Astrocyte (in vitro differentiated cells and primary cell): ENCODE measurements around the gene TRUB1. TPM values are rescaled to one million over a fixed set of nuclear protein-coding genes. Genes with fewer than 3 reads are reported as not detected.
"Not testable (repeated sequence)": the region's sequence is repeated elsewhere in the genome, so short reads cannot be mapped to it uniquely, and the experiment has no call there.

Experiments used
- DNase-seq: peaks from one replicate; pipeline ENCODE4 v3.0.0-alpha.2; 2010; ENCODE audit warnings: low read depth
- FAIRE-seq: peaks from 2 replicates; lab custom pipeline; 2011; peaks lifted over from hg19 to GRCh38; lab: Jason Lieb, UNC
- H2AFZ ChIP-seq: 2 replicates; pipeline ENCODE4 v1.6.0; 2012; ENCODE audit warnings: low read depth, low read length, inconsistent platforms
- H3K27ac ChIP-seq: 2 replicates; pipeline ENCODE4 v1.5.1; 2011; ENCODE audit warnings: low read depth, low read length, inconsistent platforms
- H3K27me3 ChIP-seq: 2 replicates; pipeline ENCODE4 v1.6.0; 2011; ENCODE audit warnings: low read length, inconsistent platforms; ENCODE audit not compliant: insufficient read depth
- H3K36me3 ChIP-seq: 2 replicates; pipeline ENCODE4 v1.5.1; 2011; ENCODE audit warnings: low read length, inconsistent platforms; ENCODE audit not compliant: insufficient read depth
- H3K4me1 ChIP-seq: 2 replicates; pipeline ENCODE4 v1.5.1; 2011; ENCODE audit warnings: low read length, inconsistent platforms; ENCODE audit not compliant: insufficient read depth
- H3K4me2 ChIP-seq: 2 replicates; pipeline ENCODE4 v1.6.0; 2012; ENCODE audit warnings: low read length, inconsistent platforms
- H3K4me3 ChIP-seq: 2 replicates; pipeline ENCODE4 v1.5.1; 2011; ENCODE audit warnings: low read depth, mild to moderate bottlenecking, low read length, inconsistent platforms; ENCODE audit not compliant: insufficient read depth
- H3K79me2 ChIP-seq: 2 replicates; pipeline ENCODE4 v1.6.0; 2012; ENCODE audit warnings: mild to moderate bottlenecking, low read length, inconsistent platforms; ENCODE audit not compliant: insufficient read depth
- H3K9ac ChIP-seq: 2 replicates; pipeline ENCODE4 v1.6.0; 2012; ENCODE audit warnings: mild to moderate bottlenecking, low read length, inconsistent platforms
- H3K9me3 ChIP-seq: 2 replicates; pipeline ENCODE4 v1.5.1; 2012; ENCODE audit warnings: low read depth, mild to moderate bottlenecking, low read length, inconsistent platforms; ENCODE audit not compliant: insufficient read depth
- H4K20me1 ChIP-seq: 2 replicates; pipeline ENCODE4 v1.6.0; 2012; ENCODE audit warnings: low read length, inconsistent platforms; ENCODE audit not compliant: insufficient read depth
- H3K27ac Mint-ChIP-seq: one replicate; pipeline ENCODE4 v1.8.0; 2021; ENCODE audit warnings: mild to moderate bottlenecking, mixed read lengths; ENCODE audit not compliant: unreplicated experiment
- H3K27me3 Mint-ChIP-seq: one replicate; pipeline ENCODE4 v1.8.0; 2021; ENCODE audit warnings: low read depth, mixed read lengths; ENCODE audit not compliant: unreplicated experiment
- H3K36me3 Mint-ChIP-seq: one replicate; pipeline ENCODE4 v1.8.0; 2021; ENCODE audit warnings: low read depth, mixed read lengths; ENCODE audit not compliant: unreplicated experiment
- H3K4me1 Mint-ChIP-seq: one replicate; pipeline ENCODE4 v1.8.0; 2021; ENCODE audit warnings: low read depth, mixed read lengths; ENCODE audit not compliant: unreplicated experiment
- H3K4me3 Mint-ChIP-seq: one replicate; pipeline ENCODE4 v1.8.0; 2021; ENCODE audit warnings: mild to moderate bottlenecking, moderate library complexity, mixed read lengths; ENCODE audit not compliant: unreplicated experiment
- H3K9me3 Mint-ChIP-seq: one replicate; pipeline ENCODE4 v1.8.0; 2021; ENCODE audit warnings: mild to moderate bottlenecking, mixed read lengths; ENCODE audit not compliant: unreplicated experiment
- CTCF ChIP-seq: IDR thresholded peaks from 2 replicates; pipeline ENCODE4 v1.5.1; 2011; ENCODE audit warnings: low read depth, mild to moderate bottlenecking, inconsistent platforms, low read length, moderate library complexity; ENCODE audit not compliant: insufficient read depth
- EZH2 ChIP-seq: IDR thresholded peaks from 2 replicates; pipeline ENCODE4 v1.6.1; 2012; ENCODE audit warnings: mild to moderate bottlenecking, low read length, inconsistent platforms; ENCODE audit not compliant: insufficient read depth
- total RNA-seq: library from RNA; stranded (reverse); gene quantifications from 2 replicates; pipeline ENCODE4 v1.2.1, GENCODE V29; 2021

TRUB1 gene
- total RNA-seq, 1 donor from 2014 or later, result 25.3 TPM

- no peak overlapping the region for H2AFZ ChIP-seq
- TF ChIP-seq EZH2 (no peak), CTCF (no peak)
- no peak for DNase-seq
- no peak overlapping the region for H3K4me3 Mint-ChIP-seq
- no peak overlapping the region for H3K4me2 ChIP-seq
- no peak overlapping the region for H3K4me3 ChIP-seq
- H3K27ac ChIP-seq, result no peak overlapping the region
- no peak for FAIRE-seq
- H3K27me3 ChIP-seq, result no peaks in the 10 kb centered on the region
- H3K9me3 ChIP-seq, result no peaks in the 10 kb centered on the region
- no peaks in the 10 kb centered on the region for H3K36me3 Mint-ChIP-seq
- no peak overlapping the region for H3K9ac ChIP-seq
- H3K4me1 ChIP-seq, result no peaks in the 10 kb centered on the region
- H3K9me3 Mint-ChIP-seq, result no peaks in the 10 kb centered on the region
- H3K27ac Mint-ChIP-seq, result no peak overlapping the region
- H3K79me2 ChIP-seq, result no peaks in the 10 kb centered on the region
- no peaks in the 10 kb centered on the region for H3K27me3 Mint-ChIP-seq
- H4K20me1 ChIP-seq, result no peaks in the 10 kb centered on the region
- H3K4me1 Mint-ChIP-seq, result peaks cover 6% of the 10 kb centered on the region
- H3K36me3 ChIP-seq, result no peaks in the 10 kb centered on the region
Measured at GRCh38 chr10:114932225-114932624, 5.8 kb upstream of the TRUB1 start.

GRCh38 chr10:114932945-114933344 lies 5.0 kb upstream of the TRUB1 start:
- no peaks in the 10 kb centered on the region for H4K20me1 ChIP-seq
- H3K27ac ChIP-seq, result no peak overlapping the region
- H3K36me3 ChIP-seq, result no peaks in the 10 kb centered on the region
- H3K79me2 ChIP-seq, result peaks cover under 1% of the 10 kb centered on the region
- no peaks in the 10 kb centered on the region for H3K27me3 ChIP-seq
- FAIRE-seq, result no peak
- Mint-ChIP-seq H3K27me3 (no peaks in the 10 kb centered on the region), H3K4me3 (no peak overlapping the region), H3K4me1 (peaks cover 6% of the 10 kb centered on the region), H3K27ac (no peak overlapping the region), H3K9me3 (no peaks in the 10 kb centered on the region), H3K36me3 (no peaks in the 10 kb centered on the region)
- H2AFZ ChIP-seq, result no peak overlapping the region
- H3K4me1 ChIP-seq, result no peaks in the 10 kb centered on the region
- TF ChIP-seq EZH2 (no peak), CTCF (no peak)
- no peak overlapping the region for H3K4me3 ChIP-seq
- H3K4me2 ChIP-seq, result no peak overlapping the region
- no peak overlapping the region for H3K9ac ChIP-seq
- no peak for DNase-seq
- H3K9me3 ChIP-seq, result no peaks in the 10 kb centered on the region

GRCh38 chr10:114933588-114933987 lies 4.4 kb upstream of the TRUB1 start:
- Histone ChIP-seq H3K27me3 (no peaks in the 10 kb centered on the region), H3K27ac (no peak overlapping the region), H3K36me3 (no peaks in the 10 kb centered on the region), H3K79me2 (peaks cover 7% of the 10 kb centered on the region), H3K4me1 (peaks cover under 1% of the 10 kb centered on the region), H3K9me3 (no peaks in the 10 kb centered on the region), H3K4me2 (no peak overlapping the region), H3K4me3 (no peak overlapping the region), H2AFZ (no peak overlapping the region), H3K9ac (no peak overlapping the region), H4K20me1 (no peaks in the 10 kb centered on the region)
- no peaks in the 10 kb centered on the region for H3K27me3 Mint-ChIP-seq
- DNase-seq, result peak; percentile 39
- no peak overlapping the region for H3K27ac Mint-ChIP-seq
- H3K9me3 Mint-ChIP-seq, result no peaks in the 10 kb centered on the region
- FAIRE-seq, result no peak
- H3K36me3 Mint-ChIP-seq, result no peaks in the 10 kb centered on the region
- H3K4me3 Mint-ChIP-seq, result no peak overlapping the region
- peaks cover 6% of the 10 kb centered on the region for H3K4me1 Mint-ChIP-seq
- TF ChIP-seq CTCF, result no peak
- no peak for TF ChIP-seq EZH2

GRCh38 chr10:114933995-114934394 lies 4.0 kb upstream of the TRUB1 start:
- H3K79me2 ChIP-seq, result peaks cover 11% of the 10 kb centered on the region
- not testable (repeated sequence) for H3K36me3 Mint-ChIP-seq, H3K9me3 ChIP-seq, H3K27ac Mint-ChIP-seq, H3K27me3 ChIP-seq, H3K9me3 Mint-ChIP-seq, H3K4me3 ChIP-seq, FAIRE-seq, H3K9ac ChIP-seq, H2AFZ ChIP-seq, H3K4me3 Mint-ChIP-seq, DNase-seq, H3K27me3 Mint-ChIP-seq, H3K4me1 ChIP-seq, H3K4me1 Mint-ChIP-seq, H3K36me3 ChIP-seq, H3K4me2 ChIP-seq, H3K27ac ChIP-seq, H4K20me1 ChIP-seq
